RWPE1 (cell line): ENCODE measurements around the gene CYFIP2.

Experiments
- CTCF ChIA-PET: fragments of 350-600 bp; sonication (Branson Sonifier 250); formaldehyde crosslinking; extraction: SDS; loops from one replicate; lab custom pipeline; 2021; lab: Yijun Ruan, JAX
- POLR2A ChIA-PET: fragments of 400-600 bp; formaldehyde crosslinking; extraction: SDS; loops from one replicate; lab custom pipeline; 2020; ENCODE audit warnings: antibody characterized with exemption; ENCODE audit not compliant: low non-redundant PET; lab: Yijun Ruan, JAX
- DNase-seq: peaks from one replicate; pipeline ENCODE4 v3.0.0; 2012; ENCODE audit warnings: low spot score
- H3K27ac ChIP-seq: fragments of 450-650 bp; 2 replicates; pipeline ENCODE4 v1.5.1; 2017
- CTCF ChIP-seq: fragments of 450-650 bp; conservative IDR thresholded peaks from 2 replicates; pipeline ENCODE4 v1.5.1; 2017; ENCODE audit warnings: low read depth, mild to moderate bottlenecking

Gene CYFIP2

GRCh38 chr5:157323107-157323706, 57.3 kb downstream of the CYFIP2 start:
- ChIA-PET POLR2A (no interaction called here), CTCF (interaction anchor here (0.6 to 1.5 kb wide), 3 partner anchors 69 to 174 kb away, joined by 3 to 5 read pairs (median 5); no protein-coding TSS in a partner anchor)
- no peak for TF ChIP-seq CTCF
- DNase-seq = no peak
- no peak overlapping the region for H3K27ac ChIP-seq

GRCh38 chr5:157324237-157324636, 58.3 kb downstream of the CYFIP2 start:
- no peak for TF ChIP-seq CTCF
- POLR2A ChIA-PET = no interaction called here
- CTCF ChIA-PET = interaction anchor here (0.5 to 1.5 kb wide), 7 partner anchors 70 to 810 kb away, joined by 3 to 6 read pairs (median 3); partner anchors contain the start of gene LSM11
- no peak overlapping the region for H3K27ac ChIP-seq
- no peak for DNase-seq

DNA sequence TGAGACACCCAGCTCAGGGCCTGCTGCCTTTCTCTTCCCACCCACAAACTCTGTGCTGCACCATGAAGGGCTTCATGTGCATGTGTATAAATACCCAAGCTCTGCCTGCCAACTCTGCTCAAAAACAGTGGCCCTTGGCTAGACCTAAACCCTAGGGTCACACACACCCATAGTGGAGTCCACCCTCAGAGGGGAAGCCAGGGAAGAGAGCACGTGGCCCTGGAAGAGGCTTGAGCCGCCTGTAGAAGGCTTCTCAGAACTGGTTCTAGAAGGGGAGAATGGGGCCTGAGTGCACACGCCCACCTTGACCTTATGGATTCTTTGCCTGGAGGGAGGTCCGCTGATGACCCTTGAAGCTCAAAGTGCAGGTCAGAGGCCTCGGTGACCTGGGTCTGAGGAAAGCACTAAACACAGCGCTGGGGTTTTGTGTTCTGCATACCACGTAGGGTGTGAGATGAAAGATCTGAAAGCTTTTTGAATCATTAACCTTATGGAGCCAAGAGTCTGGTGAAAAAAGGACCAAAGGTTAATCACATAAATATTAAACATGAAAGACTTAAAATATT, 60.6 kb downstream of the CYFIP2 start:
- H3K27ac ChIP-seq = no peak overlapping the region
- TF ChIP-seq CTCF = no peak
- CTCF ChIA-PET = interaction anchor here (1.1 to 2.0 kb wide), 2 partner anchors 13 to 148 kb away, joined by 3 to 7 read pairs; no protein-coding TSS in a partner anchor
- no peak for DNase-seq
- POLR2A ChIA-PET = no interaction called here

- no peak for DNase-seq
- ChIA-PET CTCF (interaction anchor here (0.5 to 2.1 kb wide), 25 partner anchors 10 to 1602 kb away, joined by 3 to 15 read pairs (median 4); partner anchors contain the start of gene LSM11), POLR2A (no interaction called here)
- TF ChIP-seq CTCF = no peak
- no peak overlapping the region for H3K27ac ChIP-seq
Measured at GRCh38 chr5:157327771-157328170, 61.8 kb downstream of the CYFIP2 start.

DNA sequence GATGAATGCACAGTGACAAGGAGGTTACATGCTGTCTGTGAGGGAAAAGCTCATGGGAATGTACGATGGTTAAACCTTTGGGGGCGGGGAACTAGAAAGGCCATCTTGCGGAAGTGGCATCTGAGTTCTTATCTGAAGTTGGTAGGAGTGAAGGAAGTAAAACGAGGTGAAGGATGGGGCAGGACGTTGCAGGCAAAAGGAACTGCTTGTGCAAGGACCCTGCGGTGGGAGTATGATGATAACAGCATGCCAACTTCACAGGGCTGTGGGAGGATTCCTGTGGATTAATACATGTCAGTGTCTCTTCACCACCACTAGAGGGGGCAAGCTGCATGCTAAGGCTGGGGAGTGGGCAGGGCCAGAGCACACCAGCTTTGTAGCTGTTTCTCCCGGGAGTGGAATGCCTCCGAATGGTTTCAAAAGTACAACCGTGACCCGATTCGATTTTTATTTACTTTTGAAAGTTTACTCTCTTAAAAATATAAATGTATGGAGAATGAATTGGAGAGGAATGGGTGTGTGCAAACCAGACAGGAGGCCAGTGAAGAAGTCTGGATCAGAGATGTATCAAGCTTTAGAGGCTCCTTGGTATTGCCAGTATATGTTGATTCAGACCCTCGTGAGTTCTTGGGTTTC, 62.5 kb downstream of the CYFIP2 start:
- ChIA-PET POLR2A (no interaction called here), CTCF (interaction anchor here (0.5 to 2.1 kb wide), 38 partner anchors 8 to 774 kb away, joined by 3 to 15 read pairs (median 4); partner anchors contain the start of gene LSM11)
- TF ChIP-seq CTCF = peak; percentile 98
- DNase-seq = peak; percentile 94
- no peak overlapping the region for H3K27ac ChIP-seq

DNA sequence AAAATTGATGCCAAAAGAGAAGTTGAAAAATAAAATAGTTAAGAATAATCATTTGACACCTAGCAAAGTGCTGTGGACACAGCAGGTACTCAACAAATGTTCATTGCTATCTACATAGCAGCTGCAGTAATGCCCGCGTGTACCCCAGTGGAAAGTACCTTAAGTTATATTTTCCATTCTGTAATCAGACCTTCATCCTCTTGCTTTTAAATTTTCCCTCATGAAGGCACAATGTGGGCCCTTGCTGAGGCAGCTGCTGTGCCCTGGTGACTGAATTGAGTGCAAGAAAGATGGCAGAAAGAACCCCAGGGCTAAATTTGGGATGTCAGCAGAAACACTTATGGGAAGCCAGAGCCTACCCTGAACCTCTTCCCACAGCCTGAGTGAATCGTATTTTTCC, 65.9 kb downstream of the CYFIP2 start:
- DNase-seq = no peak
- ChIA-PET CTCF (no interaction called here), POLR2A (no interaction called here)
- no peak for TF ChIP-seq CTCF
- H3K27ac ChIP-seq = no peak overlapping the region
